ENCODE measurements around the gene GIGYF2. TPM values are rescaled to one million over a fixed set of nuclear protein-coding genes. Genes with fewer than 3 reads are reported as not detected.

Gene GIGYF2, protein sequence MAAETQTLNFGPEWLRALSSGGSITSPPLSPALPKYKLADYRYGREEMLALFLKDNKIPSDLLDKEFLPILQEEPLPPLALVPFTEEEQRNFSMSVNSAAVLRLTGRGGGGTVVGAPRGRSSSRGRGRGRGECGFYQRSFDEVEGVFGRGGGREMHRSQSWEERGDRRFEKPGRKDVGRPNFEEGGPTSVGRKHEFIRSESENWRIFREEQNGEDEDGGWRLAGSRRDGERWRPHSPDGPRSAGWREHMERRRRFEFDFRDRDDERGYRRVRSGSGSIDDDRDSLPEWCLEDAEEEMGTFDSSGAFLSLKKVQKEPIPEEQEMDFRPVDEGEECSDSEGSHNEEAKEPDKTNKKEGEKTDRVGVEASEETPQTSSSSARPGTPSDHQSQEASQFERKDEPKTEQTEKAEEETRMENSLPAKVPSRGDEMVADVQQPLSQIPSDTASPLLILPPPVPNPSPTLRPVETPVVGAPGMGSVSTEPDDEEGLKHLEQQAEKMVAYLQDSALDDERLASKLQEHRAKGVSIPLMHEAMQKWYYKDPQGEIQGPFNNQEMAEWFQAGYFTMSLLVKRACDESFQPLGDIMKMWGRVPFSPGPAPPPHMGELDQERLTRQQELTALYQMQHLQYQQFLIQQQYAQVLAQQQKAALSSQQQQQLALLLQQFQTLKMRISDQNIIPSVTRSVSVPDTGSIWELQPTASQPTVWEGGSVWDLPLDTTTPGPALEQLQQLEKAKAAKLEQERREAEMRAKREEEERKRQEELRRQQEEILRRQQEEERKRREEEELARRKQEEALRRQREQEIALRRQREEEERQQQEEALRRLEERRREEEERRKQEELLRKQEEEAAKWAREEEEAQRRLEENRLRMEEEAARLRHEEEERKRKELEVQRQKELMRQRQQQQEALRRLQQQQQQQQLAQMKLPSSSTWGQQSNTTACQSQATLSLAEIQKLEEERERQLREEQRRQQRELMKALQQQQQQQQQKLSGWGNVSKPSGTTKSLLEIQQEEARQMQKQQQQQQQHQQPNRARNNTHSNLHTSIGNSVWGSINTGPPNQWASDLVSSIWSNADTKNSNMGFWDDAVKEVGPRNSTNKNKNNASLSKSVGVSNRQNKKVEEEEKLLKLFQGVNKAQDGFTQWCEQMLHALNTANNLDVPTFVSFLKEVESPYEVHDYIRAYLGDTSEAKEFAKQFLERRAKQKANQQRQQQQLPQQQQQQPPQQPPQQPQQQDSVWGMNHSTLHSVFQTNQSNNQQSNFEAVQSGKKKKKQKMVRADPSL (N-terminal part only)
- polyA plus RNA-seq (2011; rRNA removed) (46.3 and 46.9 TPM in 2 replicates), polyA plus RNA-seq (2017; fragmentation: RNase III; extraction: RNeasy Plus Mini Kit Qiagen cat#74134 plus additional on column Dnase treatment) (28.8 to 31.9 TPM (median 31.2 TPM) in 3 replicates), polyA minus RNA-seq (2011; rRNA and poly(A)+ RNA removed) (80.1 and 86.7 TPM in 2 replicates)
- polyA plus RNA-seq (2012; cell fraction: cytosol; rRNA removed), result 8.3 and 12.0 TPM in 2 replicates
- polyA plus RNA-seq (2012; cell fraction: nucleus; rRNA removed), result 15.5 and 16.6 TPM in 2 replicates

DNA sequence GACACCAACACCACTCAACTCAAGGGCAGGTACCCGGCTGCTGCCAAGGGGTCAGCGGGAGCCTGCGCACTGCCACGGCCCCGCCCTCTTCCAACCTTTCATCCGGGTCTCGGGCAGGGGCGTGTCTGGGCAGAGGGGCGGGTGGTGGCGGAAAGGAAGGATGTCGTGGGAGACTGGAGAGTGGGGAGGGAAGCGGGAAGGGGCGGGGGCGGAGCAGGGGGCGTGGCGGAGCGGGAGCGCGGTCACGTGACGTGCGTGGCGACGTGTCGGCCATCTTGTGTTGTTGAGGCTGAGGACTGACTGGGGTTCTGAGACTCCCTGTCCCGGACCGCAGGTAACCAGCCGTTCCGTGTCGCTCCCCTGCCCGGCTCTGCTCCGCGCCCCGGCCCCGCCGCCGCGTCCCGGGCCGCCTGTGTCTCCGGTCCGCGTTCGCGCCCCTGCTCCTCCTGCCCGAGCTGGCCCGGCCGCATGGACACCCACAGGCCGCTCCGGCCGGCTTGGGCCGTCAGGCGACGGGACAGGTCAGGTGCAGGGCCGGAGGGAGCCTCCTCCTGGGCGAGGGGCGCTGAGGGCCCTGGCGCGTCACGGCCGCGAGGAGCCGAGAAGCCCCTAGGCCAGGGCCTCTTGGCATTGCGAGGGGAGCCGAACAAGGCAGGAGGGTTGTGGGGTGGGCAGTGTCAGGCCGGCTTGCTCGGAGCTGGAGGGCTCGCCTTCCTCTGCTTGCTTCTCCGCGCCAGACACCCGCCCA lies at the start of gene GIGYF2:
Gene GIGYF2, plus strand, starts transcription at position 273 of the 748 bp plus-strand sequence. CDS start 37,867 bp downstream, outside the sequence.
- POLR2A ChIA-PET, result interaction anchor here (0.6 to 2.0 kb wide), 3 partner anchors 9 to 652 kb away, joined by 3 to 6 read pairs (median 3); partner anchors contain the start of gene EFHD1
- TF ChIP-seq FOXS1 (CRISPR knock-in tag; IDR thresholded peaks at IDR 0.05) (0 out of 2 replicates have a peak, but pooled peaks have one; percentile 35), MAFK (IDR thresholded peaks at IDR 0.05; ENCODE audit: partially characterized antibody) (no peak), CHD4 (IDR thresholded peaks at IDR 0.05; ENCODE audit: borderline replicate concordance) (no peak), BHLHE40 (IDR thresholded peaks at IDR 0.05; ENCODE audit: low read depth, low read length) (peak; percentile 63), CEBPB (IDR thresholded peaks at IDR 0.05) (no peak), MYC (IDR thresholded peaks at IDR 0.05; ENCODE audit: borderline replicate concordance, low read length) (0 out of 2 replicates have a peak, but pooled peaks have one; percentile 33), POLR2A (IDR thresholded peaks at IDR 0.05; ENCODE audit: low read length) (peak; percentile 77), RFX5 (IDR thresholded peaks at IDR 0.05) (no peak), ZNF302 (CRISPR knock-in tag; IDR thresholded peaks at IDR 0.05) (no peak), HDAC2 (IDR thresholded peaks at IDR 0.05) (no peak), KDM5A (IDR thresholded peaks at IDR 0.05) (peak; percentile 33; the same call in 1 of the 2 replicates), ESRRA (IDR thresholded peaks at IDR 0.05; ENCODE audit: borderline replicate concordance, low read length) (no peak), JUN (IDR thresholded peaks at IDR 0.05) (peak; percentile 78 to 85; a peak in 4 of 5 replicates), ZC3H11A (IDR thresholded peaks at IDR 0.05) (no peak), KDM1A (IDR thresholded peaks at IDR 0.05; ENCODE audit: low read depth) (no peak), PHF8 (IDR thresholded peaks at IDR 0.05; ENCODE audit: borderline replicate concordance, low read depth) (peak; percentile 88), GATA3 (IDR thresholded peaks at IDR 0.05; ENCODE audit: borderline replicate concordance) (peak; percentile 22; the same call in 1 of the 2 replicates), HOXB5 (CRISPR knock-in tag; IDR thresholded peaks at IDR 0.05) (peak; percentile 74; the same call in 1 of the 2 replicates), JUNB (IDR thresholded peaks at IDR 0.05) (no peak), RAD21 (conservative IDR thresholded peaks at IDR 0.05 in 1 of 2, IDR thresholded peaks at IDR 0.05 in 1 of 2) (no peak)
- TF ChIP-seq, protein P1, sequence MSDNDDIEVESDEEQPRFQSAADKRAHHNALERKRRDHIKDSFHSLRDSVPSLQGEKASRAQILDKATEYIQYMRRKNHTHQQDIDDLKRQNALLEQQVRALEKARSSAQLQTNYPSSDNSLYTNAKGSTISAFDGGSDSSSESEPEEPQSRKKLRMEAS (IDR thresholded peaks at IDR 0.05), result peak; percentile 82
- TF ChIP-seq, protein P2, sequence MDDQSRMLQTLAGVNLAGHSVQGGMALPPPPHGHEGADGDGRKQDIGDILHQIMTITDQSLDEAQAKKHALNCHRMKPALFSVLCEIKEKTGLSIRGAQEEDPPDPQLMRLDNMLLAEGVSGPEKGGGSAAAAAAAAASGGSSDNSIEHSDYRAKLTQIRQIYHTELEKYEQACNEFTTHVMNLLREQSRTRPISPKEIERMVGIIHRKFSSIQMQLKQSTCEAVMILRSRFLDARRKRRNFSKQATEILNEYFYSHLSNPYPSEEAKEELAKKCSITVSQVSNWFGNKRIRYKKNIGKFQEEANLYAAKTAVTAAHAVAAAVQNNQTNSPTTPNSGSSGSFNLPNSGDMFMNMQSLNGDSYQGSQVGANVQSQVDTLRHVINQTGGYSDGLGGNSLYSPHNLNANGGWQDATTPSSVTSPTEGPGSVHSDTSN (IDR thresholded peaks at IDR 0.05), result no peak
- TF ChIP-seq, protein P3, sequence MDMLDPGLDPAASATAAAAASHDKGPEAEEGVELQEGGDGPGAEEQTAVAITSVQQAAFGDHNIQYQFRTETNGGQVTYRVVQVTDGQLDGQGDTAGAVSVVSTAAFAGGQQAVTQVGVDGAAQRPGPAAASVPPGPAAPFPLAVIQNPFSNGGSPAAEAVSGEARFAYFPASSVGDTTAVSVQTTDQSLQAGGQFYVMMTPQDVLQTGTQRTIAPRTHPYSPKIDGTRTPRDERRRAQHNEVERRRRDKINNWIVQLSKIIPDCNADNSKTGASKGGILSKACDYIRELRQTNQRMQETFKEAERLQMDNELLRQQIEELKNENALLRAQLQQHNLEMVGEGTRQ (IDR thresholded peaks at IDR 0.05), result peak; percentile 94
- TF ChIP-seq, protein P4, sequence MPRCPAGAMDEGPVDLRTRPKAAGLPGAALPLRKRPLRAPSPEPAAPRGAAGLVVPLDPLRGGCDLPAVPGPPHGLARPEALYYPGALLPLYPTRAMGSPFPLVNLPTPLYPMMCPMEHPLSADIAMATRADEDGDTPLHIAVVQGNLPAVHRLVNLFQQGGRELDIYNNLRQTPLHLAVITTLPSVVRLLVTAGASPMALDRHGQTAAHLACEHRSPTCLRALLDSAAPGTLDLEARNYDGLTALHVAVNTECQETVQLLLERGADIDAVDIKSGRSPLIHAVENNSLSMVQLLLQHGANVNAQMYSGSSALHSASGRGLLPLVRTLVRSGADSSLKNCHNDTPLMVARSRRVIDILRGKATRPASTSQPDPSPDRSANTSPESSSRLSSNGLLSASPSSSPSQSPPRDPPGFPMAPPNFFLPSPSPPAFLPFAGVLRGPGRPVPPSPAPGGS (IDR thresholded peaks at IDR 0.05), result peak; percentile 67; the same call in 2 of the 3 replicates
- TF ChIP-seq, protein P5, sequence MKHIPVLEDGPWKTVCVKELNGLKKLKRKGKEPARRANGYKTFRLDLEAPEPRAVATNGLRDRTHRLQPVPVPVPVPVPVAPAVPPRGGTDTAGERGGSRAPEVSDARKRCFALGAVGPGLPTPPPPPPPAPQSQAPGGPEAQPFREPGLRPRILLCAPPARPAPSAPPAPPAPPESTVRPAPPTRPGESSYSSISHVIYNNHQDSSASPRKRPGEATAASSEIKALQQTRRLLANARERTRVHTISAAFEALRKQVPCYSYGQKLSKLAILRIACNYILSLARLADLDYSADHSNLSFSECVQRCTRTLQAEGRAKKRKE (CRISPR knock-in tag; IDR thresholded peaks at IDR 0.05; ENCODE audit: low read depth), result no peak
- Histone ChIP-seq H3K4me2 (peak within 1 kb of the TSS; percentile 89), H3K27ac (peak within 1 kb of the TSS; percentile 93 to 97), H3K9me3 (no peaks in the 10 kb centered on the region), H3K4me1 (peaks cover 29% of the 10 kb centered on the region), H3K4me3 (peak within 1 kb of the TSS; percentile 85)
- WGBS (ENCODE audit: missing lambda C conversion rate), result under 1% methylated on average over 26 of the region's 71 CpGs
- FAIRE-seq (no peak), ATAC-seq (peak; percentile 93 to 96), DNase-seq (ENCODE audit: low read depth in 1 of 2, low spot score in 1 of 2) (peak; percentile 94 to 98)
- CTCF ChIA-PET, result interaction anchor here (0.6 to 1.5 kb wide), 4 partner anchors 28 to 1267 kb away, joined by 3 to 4 read pairs (median 4); no protein-coding TSS in a partner anchor

Measured in A549 (cell line).